A673 (cell line): ENCODE data around the gene CHRNB1. TPM values are rescaled to one million over a fixed set of nuclear protein-coding genes. Genes with fewer than 3 reads are reported as not detected.

Source experiments
- BruUV-seq: library from RNA; stranded (reverse); fragments of 400-500 nt; replicated peaks from 2 replicates; lab custom pipeline; 2021; lab: Mats Ljungman, UMichigan
- CTCF ChIA-PET: fragments of 300-600 bp; sonication (Branson Sonifier 250); formaldehyde crosslinking; loops from one replicate; lab custom pipeline; 2022; ENCODE audit warnings: antibody characterized with exemption; lab: Charles Lee
- POLR2A ChIA-PET: fragments of 300-600 bp; sonication (Branson Sonifier 250); formaldehyde crosslinking; loops from one replicate; lab custom pipeline; 2022; ENCODE audit warnings: antibody characterized with exemption; ENCODE audit not compliant: low non-redundant PET; lab: Charles Lee
- DNase-seq: peaks from one replicate; pipeline ENCODE4 v3.0.0-alpha.2; 2015; ENCODE audit warnings: low spot score
- H3K27ac ChIP-seq: fragments of 200-600 bp; sonication (generic); 2 replicates; pipeline ENCODE4 v1.5.1; 2016; ENCODE audit warnings: mixed run types, low read depth, mild to moderate bottlenecking, mixed read lengths, antibody characterized with exemption, low read length; ENCODE audit not compliant: poor library complexity, severe bottlenecking
- H3K27me3 ChIP-seq: fragments of 200-600 bp; sonication (generic); replicated peaks from 2 replicates; pipeline ENCODE4 v1.6.1; 2017; ENCODE audit warnings: mixed run types, low read depth, mild to moderate bottlenecking, mixed read lengths, antibody characterized with exemption, low read length; ENCODE audit not compliant: insufficient read depth, poor library complexity
- H3K36me3 ChIP-seq: fragments of 200-600 bp; sonication (generic); 2 replicates; pipeline ENCODE4 v1.6.1; 2016; ENCODE audit warnings: mixed run types, mild to moderate bottlenecking, mixed read lengths, antibody characterized with exemption, low read length; ENCODE audit not compliant: insufficient read depth, poor library complexity, severe bottlenecking
- H3K4me1 ChIP-seq: fragments of 200-600 bp; sonication (generic); 2 replicates; pipeline ENCODE4 v1.6.1; 2017; ENCODE audit warnings: mixed run types, mild to moderate bottlenecking, mixed read lengths, antibody characterized with exemption, low read length; ENCODE audit not compliant: insufficient read depth, poor library complexity, severe bottlenecking
- H3K4me3 ChIP-seq: fragments of 200-600 bp; sonication (generic); 2 replicates; pipeline ENCODE4 v1.5.1; 2016; ENCODE audit warnings: low read depth, mixed run types, mild to moderate bottlenecking, mixed read lengths, low read length; ENCODE audit not compliant: poor library complexity, severe bottlenecking
- H3K9me3 ChIP-seq: fragments of 200-600 bp; sonication (generic); 2 replicates; pipeline ENCODE4 v1.6.1; 2016; ENCODE audit warnings: mixed run types, low read depth, mild to moderate bottlenecking, mixed read lengths, antibody characterized with exemption, low read length; ENCODE audit not compliant: poor library complexity, severe bottlenecking
- EZH2 ChIP-seq: fragments of 200-600 bp; sonication (generic); IDR thresholded peaks from 2 replicates; pipeline ENCODE4 v1.6.1; 2017; ENCODE audit warnings: borderline replicate concordance, low read depth, mild to moderate bottlenecking, mixed read lengths, antibody characterized with exemption, low read length; ENCODE audit not compliant: poor library complexity, severe bottlenecking
- intact Hi-C: fragments of 100-400 bp; cut with micrococcal nuclease; formaldehyde crosslinking; loops from one replicate; pipeline ENCODE4 v1.10.0; 2022; ENCODE audit not compliant: unreplicated experiment
- total RNA-seq: library from RNA; stranded (reverse); gene quantifications from 2 replicates; pipeline ENCODE4 v1.2.3, GENCODE V29; 2021
- TF ChIP-seq, protein P1 (sequence below): fragments of 300-800, 200-600 bp; sonication (generic); conservative IDR thresholded peaks from 2 replicates; pipeline ENCODE4 v1.5.1; 2017; ENCODE audit warnings: low read depth, mild to moderate bottlenecking, antibody characterized with exemption, low read length, moderate library complexity, mixed read lengths

Gene CHRNB1
- total RNA-seq, 1 experiment from 2014 or later = 5.2 TPM

DNA sequence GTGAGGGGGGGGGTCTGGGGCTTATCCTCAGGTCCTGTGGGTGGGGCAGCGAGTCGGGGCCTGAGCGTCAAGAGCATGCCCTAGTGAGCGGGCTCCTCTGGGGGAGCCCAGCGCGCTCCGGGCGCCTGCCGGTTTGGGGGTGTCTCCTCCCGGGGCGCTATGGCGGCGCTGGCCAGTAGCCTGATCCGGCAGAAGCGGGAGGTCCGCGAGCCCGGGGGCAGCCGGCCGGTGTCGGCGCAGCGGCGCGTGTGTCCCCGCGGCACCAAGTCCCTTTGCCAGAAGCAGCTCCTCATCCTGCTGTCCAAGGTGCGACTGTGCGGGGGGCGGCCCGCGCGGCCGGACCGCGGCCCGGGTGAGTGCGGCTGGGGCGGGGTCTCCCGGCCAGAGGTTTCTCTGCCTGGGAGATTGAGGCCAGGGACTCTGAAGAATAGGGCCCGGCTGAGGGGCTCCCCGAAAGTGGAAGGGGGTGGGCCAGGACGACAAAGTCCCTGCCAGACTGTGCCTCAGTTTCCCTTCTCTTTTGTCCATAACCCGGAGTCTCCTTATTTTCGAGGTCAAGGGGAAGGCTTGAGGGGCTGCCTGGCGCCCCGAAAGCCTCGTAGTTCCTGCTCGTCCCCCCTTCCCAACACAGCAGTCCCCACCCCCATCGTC is 5.3 kb upstream of the CHRNB1 start, which contains the start of gene FGF11:
Gene FGF11, plus strand, starts transcription at position 51 of the 651 bp plus-strand sequence. Its CDS starts 109 bp downstream, at position 160.
- ChIA-PET CTCF (interaction anchor here (0.7 kb wide), 1 partner anchor 121 kb away, joined by 3 read pairs; no protein-coding TSS in a partner anchor), POLR2A (no interaction called here)
- H3K4me3 ChIP-seq = peak within 1 kb of the TSS; percentile 90
- TF ChIP-seq, protein P1, sequence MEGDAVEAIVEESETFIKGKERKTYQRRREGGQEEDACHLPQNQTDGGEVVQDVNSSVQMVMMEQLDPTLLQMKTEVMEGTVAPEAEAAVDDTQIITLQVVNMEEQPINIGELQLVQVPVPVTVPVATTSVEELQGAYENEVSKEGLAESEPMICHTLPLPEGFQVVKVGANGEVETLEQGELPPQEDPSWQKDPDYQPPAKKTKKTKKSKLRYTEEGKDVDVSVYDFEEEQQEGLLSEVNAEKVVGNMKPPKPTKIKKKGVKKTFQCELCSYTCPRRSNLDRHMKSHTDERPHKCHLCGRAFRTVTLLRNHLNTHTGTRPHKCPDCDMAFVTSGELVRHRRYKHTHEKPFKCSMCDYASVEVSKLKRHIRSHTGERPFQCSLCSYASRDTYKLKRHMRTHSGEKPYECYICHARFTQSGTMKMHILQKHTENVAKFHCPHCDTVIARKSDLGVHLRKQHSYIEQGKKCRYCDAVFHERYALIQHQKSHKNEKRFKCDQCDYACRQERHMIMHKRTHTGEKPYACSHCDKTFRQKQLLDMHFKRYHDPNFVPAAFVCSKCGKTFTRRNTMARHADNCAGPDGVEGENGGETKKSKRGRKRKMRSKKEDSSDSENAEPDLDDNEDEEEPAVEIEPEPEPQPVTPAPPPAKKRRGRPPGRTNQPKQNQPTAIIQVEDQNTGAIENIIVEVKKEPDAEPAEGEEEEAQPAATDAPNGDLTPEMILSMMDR = no peak
- no peak for TF ChIP-seq EZH2
- intact Hi-C loops = loop anchor here (1.0 to 5.0 kb wide), 3 partner anchors 45 to 248 kb away; partner anchors contain the start of genes POLR2A, TMEM95, TP53 and WRAP53
- no peaks in the 10 kb centered on the region for H3K9me3 ChIP-seq
- peaks cover 50% of the 10 kb centered on the region for H3K4me1 ChIP-seq
- H3K36me3 ChIP-seq = no peaks in the 10 kb centered on the region
- no peaks in the 10 kb centered on the region for H3K27me3 ChIP-seq
- peak within 1 kb of the TSS; percentile 97 for H3K27ac ChIP-seq
- no peak for DNase-seq
- no TSS peak for BruUV-seq

- peak overlapping the region; percentile 90 for H3K4me3 ChIP-seq
Observed at GRCh38 chr17:7440113-7440833, 4.6 kb upstream of the CHRNB1 start.

GRCh38 chr17:7440834-7441195 is 4.0 kb upstream of the CHRNB1 start:
- peak overlapping the region; percentile 90 for H3K4me3 ChIP-seq
- H3K27ac ChIP-seq = peak overlapping the region; percentile 97
- peak; percentile 83 for DNase-seq
- H3K27me3 ChIP-seq = no peaks in the 10 kb centered on the region
- H3K9me3 ChIP-seq = no peaks in the 10 kb centered on the region
- POLR2A ChIA-PET = interaction anchor here (0.6 kb wide), 3 partner anchors 44 to 245 kb away, joined by 3 to 4 read pairs (median 4); no protein-coding TSS in a partner anchor
- H3K4me1 ChIP-seq = peaks cover 53% of the 10 kb centered on the region
- TF ChIP-seq, protein P1 = 0 out of 2 replicates have a peak, but pooled peaks have one; percentile 16
- no peak for TF ChIP-seq EZH2
- no TSS peak for BruUV-seq
- intact Hi-C loops = loop anchor here (1.0 kb wide), 1 partner anchor 43 kb away; the partner anchor contains the start of gene POLR2A
- H3K36me3 ChIP-seq = no peaks in the 10 kb centered on the region
- CTCF ChIA-PET = interaction anchor here (0.6 to 1.9 kb wide), 6 partner anchors 20 to 601 kb away, joined by 3 to 12 read pairs (median 6); partner anchors contain the start of gene ZBTB4

More at GRCh38 chr17:7440113-7440833, 4.6 kb upstream of the CHRNB1 start:
- CTCF ChIA-PET = interaction anchor here (0.7 to 1.9 kb wide), 2 partner anchors 120 kb away, joined by 3 to 7 read pairs; no protein-coding TSS in a partner anchor
- DNase-seq = peak; percentile 84
- intact Hi-C loops = loop anchor here (1.0 kb wide), 1 partner anchor 44 kb away; the partner anchor contains the start of gene POLR2A
- Histone ChIP-seq H3K36me3 (no peaks in the 10 kb centered on the region), H3K27me3 (no peaks in the 10 kb centered on the region), H3K4me1 (peaks cover 55% of the 10 kb centered on the region), H3K9me3 (no peaks in the 10 kb centered on the region), H3K27ac (peak overlapping the region; percentile 97)
- TSS peak; percentile 53 for BruUV-seq
- POLR2A ChIA-PET = interaction anchor here (0.6 kb wide), 2 partner anchors 14 to 246 kb away, joined by 3 to 13 read pairs; no protein-coding TSS in a partner anchor
- no peak for TF ChIP-seq EZH2
- TF ChIP-seq, protein P1 = no peak
